ENCODE data around the gene PIK3C2G.
"Not testable (repeated sequence)": the region's sequence is repeated elsewhere in the genome, so short reads cannot be mapped to it uniquely, and the experiment has no call there.

Gene PIK3C2G

DNA sequence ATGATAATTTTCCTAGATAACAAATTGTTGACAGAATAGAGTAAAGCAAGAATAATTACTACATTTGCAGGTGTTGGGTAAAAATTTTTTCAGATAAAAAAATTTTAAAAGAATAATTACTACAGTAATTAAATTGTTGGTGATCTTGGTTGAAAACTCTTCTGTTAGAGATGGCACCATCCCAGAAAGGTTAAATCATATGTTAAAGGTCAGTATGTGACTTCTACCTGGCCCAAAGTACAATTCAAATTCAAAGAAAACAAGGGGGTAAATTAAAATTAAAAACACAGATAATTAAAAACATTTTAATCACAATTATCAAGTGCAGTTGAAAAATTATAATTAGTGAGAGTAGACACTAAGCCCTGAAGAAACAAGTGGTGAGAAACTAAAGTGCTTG is 18.1 kb upstream of the PIK3C2G start:
- Histone ChIP-seq H3K27me3 (replicated peaks in 2 of 5; ENCODE audit: control insufficient read depth in 4 of 5, insufficient read depth in 5 of 5, low read length in 4 of 5) (no peaks in the 10 kb centered on the region), H3K4me3 (ENCODE audit: control insufficient read depth in 1 of 7, extremely low read depth in 1 of 7, insufficient read depth in 4 of 7, low read depth in 2 of 7, low read length in 6 of 7) (no peak overlapping the region), H3K4me1 (ENCODE audit: control extremely low read depth in 1 of 4, control insufficient read depth in 4 of 4, insufficient read depth in 4 of 4, low read length in 3 of 4) (no peaks in the 10 kb centered on the region), H3K36me3 (ENCODE audit: control insufficient read depth in 4 of 4, insufficient read depth in 4 of 4, low read length in 3 of 4) (no peaks in the 10 kb centered on the region), H3K9me3 (ENCODE audit: control extremely low read depth in 1 of 5, control insufficient read depth in 4 of 5, insufficient read depth in 2 of 5, low read depth in 1 of 5, low read length in 4 of 5) (no peaks in the 10 kb centered on the region), H3K27ac (ENCODE audit: insufficient read depth in 1 of 2, low read depth in 1 of 2, low read length in 2 of 2, poor library complexity in 1 of 2, severe bottlenecking in 2 of 2) (no peak overlapping the region)
- CTCF ChIA-PET = no interaction called here
- POLR2A ChIA-PET = no interaction called here
- DNase-seq = no peak

GRCh38 chr12:18246066-18246465 is 15.3 kb upstream of the PIK3C2G start:
- Histone ChIP-seq H3K9me3 (ENCODE audit: control extremely low read depth in 1 of 5, control insufficient read depth in 4 of 5, insufficient read depth in 2 of 5, low read depth in 1 of 5, low read length in 4 of 5) (no peaks in the 10 kb centered on the region), H3K27ac (ENCODE audit: insufficient read depth in 1 of 2, low read depth in 1 of 2, low read length in 2 of 2, poor library complexity in 1 of 2, severe bottlenecking in 2 of 2) (no peak overlapping the region), H3K4me3 (ENCODE audit: control insufficient read depth in 1 of 7, extremely low read depth in 1 of 7, insufficient read depth in 4 of 7, low read depth in 2 of 7, low read length in 6 of 7) (no peak overlapping the region), H3K27me3 (replicated peaks in 2 of 5; ENCODE audit: control insufficient read depth in 4 of 5, insufficient read depth in 5 of 5, low read length in 4 of 5) (no peaks in the 10 kb centered on the region), H3K36me3 (ENCODE audit: control insufficient read depth in 4 of 4, insufficient read depth in 4 of 4, low read length in 3 of 4) (no peaks in the 10 kb centered on the region), H3K4me1 (ENCODE audit: control extremely low read depth in 1 of 4, control insufficient read depth in 4 of 4, insufficient read depth in 4 of 4, low read length in 3 of 4) (no peaks in the 10 kb centered on the region)
- ChIA-PET CTCF (no interaction called here), POLR2A (no interaction called here)
- no CpG with 5 or more reads among the region's 1 CpG for WGBS (ENCODE audit: insufficient coverage)
- DNase-seq = no peak

- POLR2A ChIA-PET = no interaction called here
- Histone ChIP-seq H3K27ac (ENCODE audit: insufficient read depth in 1 of 2, low read depth in 1 of 2, low read length in 2 of 2, poor library complexity in 1 of 2, severe bottlenecking in 2 of 2) (no peak overlapping the region), H3K36me3 (ENCODE audit: control insufficient read depth in 4 of 4, insufficient read depth in 4 of 4, low read length in 3 of 4) (no peaks in the 10 kb centered on the region), H3K27me3 (replicated peaks in 2 of 5; ENCODE audit: control insufficient read depth in 4 of 5, insufficient read depth in 5 of 5, low read length in 4 of 5) (no peaks in the 10 kb centered on the region), H3K4me1 (ENCODE audit: control extremely low read depth in 1 of 4, control insufficient read depth in 4 of 4, insufficient read depth in 4 of 4, low read length in 3 of 4) (no peaks in the 10 kb centered on the region), H3K4me3 (ENCODE audit: control insufficient read depth in 1 of 7, extremely low read depth in 1 of 7, insufficient read depth in 4 of 7, low read depth in 2 of 7, low read length in 6 of 7) (no peak overlapping the region), H3K9me3 (ENCODE audit: control extremely low read depth in 1 of 5, control insufficient read depth in 4 of 5, insufficient read depth in 2 of 5, low read depth in 1 of 5, low read length in 4 of 5) (no peaks in the 10 kb centered on the region)
- DNase-seq = peak; percentile 48 to 73 (median 67)
- CTCF ChIA-PET = interaction anchor here (0.6 to 1.6 kb wide), 9 partner anchors 10 to 936 kb away, joined by 3 to 10 read pairs (median 3); partner anchors contain the start of gene PIK3C2G
- no CpG with 5 or more reads among the region's 6 CpGs for WGBS (ENCODE audit: insufficient coverage)
Observed at GRCh38 chr12:18250313-18250916, 10.9 kb upstream of the PIK3C2G start.

GRCh38 chr12:18254081-18254480 is 7.2 kb upstream of the PIK3C2G start:
- no peaks in the 10 kb centered on the region for H3K9me3 ChIP-seq (ENCODE audit: control extremely low read depth in 1 of 5, control insufficient read depth in 4 of 5, insufficient read depth in 2 of 5, low read depth in 1 of 5, low read length in 4 of 5)
- no CpG with 5 or more reads among the region's 1 CpG for WGBS (ENCODE audit: insufficient coverage)

GRCh38 chr12:18255004-18255403 is 6.3 kb upstream of the PIK3C2G start:
- not testable (repeated sequence) for H3K27me3 ChIP-seq (replicated peaks in 2 of 5; ENCODE audit: control insufficient read depth in 4 of 5, insufficient read depth in 5 of 5, low read length in 4 of 5); H3K4me3 ChIP-seq (ENCODE audit: control insufficient read depth in 1 of 7, extremely low read depth in 1 of 7, insufficient read depth in 4 of 7, low read depth in 2 of 7, low read length in 6 of 7); H3K36me3 ChIP-seq (ENCODE audit: control insufficient read depth in 4 of 4, insufficient read depth in 4 of 4, low read length in 3 of 4); H3K27ac ChIP-seq (ENCODE audit: insufficient read depth in 1 of 2, low read depth in 1 of 2, low read length in 2 of 2, poor library complexity in 1 of 2, severe bottlenecking in 2 of 2); H3K4me1 ChIP-seq (ENCODE audit: control extremely low read depth in 1 of 4, control insufficient read depth in 4 of 4, insufficient read depth in 4 of 4, low read length in 3 of 4); H3K9me3 ChIP-seq (ENCODE audit: control extremely low read depth in 1 of 5, control insufficient read depth in 4 of 5, insufficient read depth in 2 of 5, low read depth in 1 of 5, low read length in 4 of 5); DNase-seq
- ChIA-PET POLR2A (interaction anchor here (0.7 kb wide), 1 partner anchor 1909 kb away, joined by 6 read pairs; no protein-coding TSS in a partner anchor), CTCF (interaction anchor here (1.3 kb wide), 1 partner anchor 931 kb away, joined by 3 read pairs; no protein-coding TSS in a partner anchor)
- WGBS (ENCODE audit: insufficient coverage) = 100% methylated on average over 1 of the region's 6 CpGs

More at GRCh38 chr12:18254081-18254480, 7.2 kb upstream of the PIK3C2G start:
- DNase-seq = no peak
- POLR2A ChIA-PET = no interaction called here
- H3K4me1 ChIP-seq (ENCODE audit: control extremely low read depth in 1 of 4, control insufficient read depth in 4 of 4, insufficient read depth in 4 of 4, low read length in 3 of 4) = no peaks in the 10 kb centered on the region
- CTCF ChIA-PET = no interaction called here
- H3K27ac ChIP-seq (ENCODE audit: insufficient read depth in 1 of 2, low read depth in 1 of 2, low read length in 2 of 2, poor library complexity in 1 of 2, severe bottlenecking in 2 of 2) = no peak overlapping the region
- no peaks in the 10 kb centered on the region for H3K36me3 ChIP-seq (ENCODE audit: control insufficient read depth in 4 of 4, insufficient read depth in 4 of 4, low read length in 3 of 4)
- no peaks in the 10 kb centered on the region for H3K27me3 ChIP-seq (replicated peaks in 2 of 5; ENCODE audit: control insufficient read depth in 4 of 5, insufficient read depth in 5 of 5, low read length in 4 of 5)
- no peak overlapping the region for H3K4me3 ChIP-seq (ENCODE audit: control insufficient read depth in 1 of 7, extremely low read depth in 1 of 7, insufficient read depth in 4 of 7, low read depth in 2 of 7, low read length in 6 of 7)

DNA sequence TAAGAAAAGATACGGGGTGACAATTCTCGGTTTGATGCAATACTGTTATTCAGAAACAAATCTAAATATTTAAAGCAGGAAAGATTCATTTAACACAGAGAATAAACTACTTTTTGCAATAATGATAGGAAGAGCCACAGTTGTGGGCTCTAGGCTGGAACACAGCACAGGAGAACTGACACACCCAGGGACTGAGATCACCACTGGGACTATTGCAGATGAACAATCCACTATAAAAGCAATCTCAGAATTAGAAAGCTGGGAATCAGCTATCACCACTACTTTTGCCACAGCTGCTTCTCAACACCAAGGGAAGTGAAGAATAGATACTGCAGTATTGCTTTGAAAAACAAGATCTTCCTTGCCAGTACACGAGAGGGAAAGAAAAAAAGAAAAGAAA is 4.1 kb upstream of the PIK3C2G start:
- CTCF ChIA-PET = no interaction called here
- POLR2A ChIA-PET = no interaction called here

GRCh38 chr12:18258929-18259328 is 2.4 kb upstream of the PIK3C2G start:
- WGBS (ENCODE audit: insufficient coverage) = 100% methylated on average over 1 of the region's 2 CpGs
- ChIA-PET CTCF (no interaction called here), POLR2A (no interaction called here)

More for the DNA sequence above, 4.1 kb upstream of the PIK3C2G start:
- 78% methylated on average over 1 of the region's 3 CpGs for WGBS (ENCODE audit: insufficient coverage)
- H3K36me3 ChIP-seq (ENCODE audit: control insufficient read depth in 4 of 4, insufficient read depth in 4 of 4, low read length in 3 of 4) = no peaks in the 10 kb centered on the region
- H3K27me3 ChIP-seq (replicated peaks in 2 of 5; ENCODE audit: control insufficient read depth in 4 of 5, insufficient read depth in 5 of 5, low read length in 4 of 5) = no peaks in the 10 kb centered on the region
- H3K4me3 ChIP-seq (ENCODE audit: control insufficient read depth in 1 of 7, extremely low read depth in 1 of 7, insufficient read depth in 4 of 7, low read depth in 2 of 7, low read length in 6 of 7) = no peak overlapping the region
- no peak overlapping the region for H3K27ac ChIP-seq (ENCODE audit: insufficient read depth in 1 of 2, low read depth in 1 of 2, low read length in 2 of 2, poor library complexity in 1 of 2, severe bottlenecking in 2 of 2)
- no peaks in the 10 kb centered on the region for H3K9me3 ChIP-seq (ENCODE audit: control extremely low read depth in 1 of 5, control insufficient read depth in 4 of 5, insufficient read depth in 2 of 5, low read depth in 1 of 5, low read length in 4 of 5)
- H3K4me1 ChIP-seq (ENCODE audit: control extremely low read depth in 1 of 4, control insufficient read depth in 4 of 4, insufficient read depth in 4 of 4, low read length in 3 of 4) = no peaks in the 10 kb centered on the region
- DNase-seq = no peak

More at GRCh38 chr12:18258929-18259328, 2.4 kb upstream of the PIK3C2G start:
- DNase-seq = no peak
- H3K27me3 ChIP-seq (replicated peaks in 2 of 5; ENCODE audit: control insufficient read depth in 4 of 5, insufficient read depth in 5 of 5, low read length in 4 of 5) = no peaks in the 10 kb centered on the region
- no peaks in the 10 kb centered on the region for H3K9me3 ChIP-seq (ENCODE audit: control extremely low read depth in 1 of 5, control insufficient read depth in 4 of 5, insufficient read depth in 2 of 5, low read depth in 1 of 5, low read length in 4 of 5)
- no peak overlapping the region for H3K4me3 ChIP-seq (ENCODE audit: control insufficient read depth in 1 of 7, extremely low read depth in 1 of 7, insufficient read depth in 4 of 7, low read depth in 2 of 7, low read length in 6 of 7)
- no peaks in the 10 kb centered on the region for H3K4me1 ChIP-seq (ENCODE audit: control extremely low read depth in 1 of 4, control insufficient read depth in 4 of 4, insufficient read depth in 4 of 4, low read length in 3 of 4)
- no peak overlapping the region for H3K27ac ChIP-seq (ENCODE audit: insufficient read depth in 1 of 2, low read depth in 1 of 2, low read length in 2 of 2, poor library complexity in 1 of 2, severe bottlenecking in 2 of 2)
- no peaks in the 10 kb centered on the region for H3K36me3 ChIP-seq (ENCODE audit: control insufficient read depth in 4 of 4, insufficient read depth in 4 of 4, low read length in 3 of 4)

Measured in common myeloid progenitor, CD34-positive (primary cell).